OCI-LY7 (cell line): ENCODE measurements around the gene METRN. TPM values are rescaled to one million over a fixed set of nuclear protein-coding genes. Genes with fewer than 3 reads are reported as not detected.
A peak's percentile ranks its signal among the peaks of the same experiment; 100 is the strongest.

Experiments used
- BruUV-seq: library from RNA; stranded (reverse); fragments of 400-500 nt; replicated peaks from 2 replicates; lab custom pipeline; 2021; lab: Mats Ljungman, UMichigan
- CTCF ChIA-PET: fragments of 300-600 bp; sonication (Branson Sonifier 250); formaldehyde crosslinking; loops from one replicate; lab custom pipeline; 2022; ENCODE audit warnings: antibody characterized with exemption; ENCODE audit not compliant: unreplicated experiment; lab: Charles Lee
- POLR2A ChIA-PET: fragments of 300-600 bp; sonication (Branson Sonifier 250); formaldehyde crosslinking; loops from one replicate; lab custom pipeline; 2022; ENCODE audit warnings: antibody characterized with exemption; lab: Charles Lee
- DNase-seq: peaks from one replicate; pipeline ENCODE4 v3.0.0-alpha.2; 2015; ENCODE audit warnings: low spot score
- H2AFZ ChIP-seq: fragments of 200-600 bp; sonication (generic), shearing (Covaris generic); 2 replicates; pipeline ENCODE4 v1.6.1; 2014; ENCODE audit warnings: mild to moderate bottlenecking, antibody characterized with exemption, low read length, moderate library complexity
- H3K27ac ChIP-seq: fragments of 200-600 bp; sonication (generic); 2 replicates; pipeline ENCODE4 v1.5.1; 2014; ENCODE audit warnings: mixed run types, low read depth, mild to moderate bottlenecking, moderate library complexity, low read length, inconsistent platforms; ENCODE audit not compliant: poor library complexity, severe bottlenecking
- H3K36me3 ChIP-seq: fragments of 200-600 bp; sonication (generic); 2 replicates; pipeline ENCODE4 v1.6.1; 2014; ENCODE audit warnings: mild to moderate bottlenecking, antibody characterized with exemption, low read length, moderate library complexity, mixed read lengths; ENCODE audit not compliant: insufficient read depth
- H3K4me1 ChIP-seq: fragments of 200-600 bp; sonication (generic); 2 replicates; pipeline ENCODE4 v1.5.1; 2014; ENCODE audit warnings: mild to moderate bottlenecking, low read length; ENCODE audit not compliant: insufficient read depth, poor library complexity, severe bottlenecking
- H3K4me2 ChIP-seq: fragments of 200-600 bp; sonication (generic); 2 replicates; pipeline ENCODE4 v1.6.1; 2014; ENCODE audit warnings: mild to moderate bottlenecking, low read length
- H3K4me3 ChIP-seq: fragments of 200-600 bp; sonication (generic); 2 replicates; pipeline ENCODE4 v1.5.1; 2014; ENCODE audit warnings: mild to moderate bottlenecking, low read depth, low read length; ENCODE audit not compliant: poor library complexity, severe bottlenecking
- H3K79me2 ChIP-seq: fragments of 200-600 bp; sonication (generic); 2 replicates; pipeline ENCODE4 v1.6.1; 2016; ENCODE audit warnings: low read depth, mild to moderate bottlenecking, low read length, moderate library complexity, mixed read lengths; ENCODE audit not compliant: insufficient read depth
- H3K9me2 ChIP-seq: fragments of 200-600 bp; sonication (generic); 2 replicates; pipeline ENCODE4 v1.6.1; 2016; ENCODE audit warnings: mild to moderate bottlenecking, low read length, mixed read lengths; ENCODE audit not compliant: insufficient read depth
- H3K9me3 ChIP-seq: fragments of 200-600 bp; sonication (generic); 2 replicates; pipeline ENCODE4 v1.6.1; 2014; ENCODE audit warnings: mild to moderate bottlenecking, mixed run types, low read length, mixed read lengths
- H4K20me1 ChIP-seq: fragments of 200-600 bp; sonication (generic); 2 replicates; pipeline ENCODE4 v1.6.1; 2014; ENCODE audit warnings: mild to moderate bottlenecking, antibody characterized with exemption, low read length, moderate library complexity, mixed read lengths; ENCODE audit not compliant: insufficient read depth
- CTCF ChIP-seq: fragments of 200-600 bp; sonication (generic); conservative IDR thresholded peaks from 2 replicates; pipeline ENCODE4 v1.5.1; 2014; ENCODE audit warnings: mild to moderate bottlenecking, antibody characterized with exemption, low read length, moderate library complexity, mixed read lengths
- EZH2phosphoT487 ChIP-seq: fragments of 200-600 bp; sonication (generic); IDR thresholded peaks from 2 replicates; pipeline ENCODE4 v1.6.1; 2018; ENCODE audit warnings: low read depth, borderline replicate concordance, mild to moderate bottlenecking, mixed run types, antibody characterized with exemption, low read length, moderate library complexity, mixed read lengths
- intact Hi-C: fragments of 100-400 bp; cut with micrococcal nuclease; formaldehyde crosslinking; loops from one replicate; pipeline ENCODE4 v1.10.0; 2022; ENCODE audit not compliant: unreplicated experiment
- total RNA-seq, 2 experiments: library from RNA; depleted of rRNA in 1 of 2; stranded (reverse); fragments of >200 nt in 1 of 2; shearing (Covaris generic) in 1 of 2; gene quantifications; 2 replicates each; pipeline ENCODE4 v1.2.3, GENCODE V29; 2014 to 2022

The METRN gene
- total RNA-seq, 2 experiments from 2014 or later = 14.4 to 15.9 TPM

- Histone ChIP-seq H4K20me1 (no peaks in the 10 kb centered on the region), H3K4me1 (peaks cover 21% of the 10 kb centered on the region), H3K4me2 (no peak overlapping the region), H3K4me3 (no peak overlapping the region), H3K79me2 (peaks cover 14% of the 10 kb centered on the region; the same call in 1 of the 2 replicates), H3K9me3 (no peaks in the 10 kb centered on the region), H3K36me3 (peaks cover 3% of the 10 kb centered on the region; the same call in 1 of the 2 replicates), H3K9me2 (no peaks in the 10 kb centered on the region), H2AFZ (no peak overlapping the region), H3K27ac (no peak overlapping the region)
- ChIA-PET CTCF (no interaction called here), POLR2A (no interaction called here)
- intact Hi-C loops = no loop called here
- no TSS peak for BruUV-seq
- DNase-seq = no peak
- TF ChIP-seq CTCF = peak; percentile 55
- TF ChIP-seq EZH2phosphoT487 = no peak
These were observed 29.0 kb downstream of the METRN start for GRCh38 chr16:743794-744500.

GRCh38 chr16:745739-746138, 30.8 kb downstream of the METRN start:
- CTCF ChIA-PET = no interaction called here
- Histone ChIP-seq H4K20me1 (no peaks in the 10 kb centered on the region), H3K4me3 (no peak overlapping the region), H3K4me2 (no peak overlapping the region), H3K27ac (no peak overlapping the region), H3K9me2 (no peaks in the 10 kb centered on the region), H3K4me1 (peaks cover 11% of the 10 kb centered on the region), H3K9me3 (no peaks in the 10 kb centered on the region), H3K36me3 (no peaks in the 10 kb centered on the region), H2AFZ (no peak overlapping the region), H3K79me2 (no peaks in the 10 kb centered on the region)
- DNase-seq = peak; percentile 57
- no TSS peak for BruUV-seq
- POLR2A ChIA-PET = no interaction called here
- intact Hi-C loops = loop anchor here (5.0 kb wide), 1 partner anchor 42 kb away; the partner anchor contains the start of genes CHTF18 and RPUSD1
- TF ChIP-seq CTCF (peak; percentile 79), EZH2phosphoT487 (no peak)

- TF ChIP-seq CTCF = no peak
- TF ChIP-seq EZH2phosphoT487 = no peak
- Histone ChIP-seq H3K9me2 (no peaks in the 10 kb centered on the region), H3K4me3 (no peak overlapping the region), H4K20me1 (no peaks in the 10 kb centered on the region), H3K27ac (no peak overlapping the region), H3K4me1 (peaks cover 11% of the 10 kb centered on the region), H3K4me2 (no peak overlapping the region), H3K36me3 (no peaks in the 10 kb centered on the region), H3K9me3 (no peaks in the 10 kb centered on the region), H3K79me2 (no peaks in the 10 kb centered on the region), H2AFZ (no peak overlapping the region)
- no TSS peak for BruUV-seq
- intact Hi-C loops = loop anchor here (5.0 kb wide), 1 partner anchor 41 kb away; the partner anchor contains the start of genes CHTF18 and RPUSD1
- CTCF ChIA-PET = no interaction called here
- POLR2A ChIA-PET = no interaction called here
- DNase-seq = no peak
These were observed 31.7 kb downstream of the METRN start for GRCh38 chr16:746637-747036.
